Esophagus (tissue), 2 donors: ENCODE results near the gene DTX3. TPM values are rescaled to one million over a fixed set of nuclear protein-coding genes. Genes with fewer than 3 reads are reported as not detected.
"Not testable (repeated sequence)": the region's sequence is repeated elsewhere in the genome, so short reads cannot be mapped to it uniquely, and the experiment has no call there.

Source experiments
- H3K27ac ChIP-seq, 2 donors: one replicate each; pipeline ENCODE4 v1.5.1; 2013; ENCODE audit warnings: low read depth in 2 of 2, mild to moderate bottlenecking in 2 of 2, inconsistent platforms in 1 of 2, low read length in 1 of 2, moderate library complexity in 1 of 2
- H3K27me3 ChIP-seq, 2 donors: one replicate each; pipeline ENCODE4 v1.6.1; 2013; ENCODE audit warnings: low read length in 2 of 2, control low read depth in 1 of 2, mild to moderate bottlenecking in 1 of 2; ENCODE audit not compliant: insufficient read depth in 2 of 2, control insufficient read depth in 1 of 2
- H3K36me3 ChIP-seq, 2 donors: one replicate each; pipeline ENCODE4 v1.6.1; 2013; ENCODE audit warnings: low read length in 1 of 2; ENCODE audit not compliant: control insufficient read depth in 2 of 2, insufficient read depth in 2 of 2
- H3K4me1 ChIP-seq, 2 donors: one replicate each; pipeline ENCODE4 v1.6.1; 2013; ENCODE audit warnings: low read length in 1 of 2; ENCODE audit not compliant: control insufficient read depth in 2 of 2, insufficient read depth in 2 of 2
- H3K4me3 ChIP-seq, 2 donors: one replicate each; pipeline ENCODE4 v1.5.1; 2013; ENCODE audit warnings: low read length in 2 of 2, mild to moderate bottlenecking in 2 of 2, low read depth in 1 of 2, moderate library complexity in 1 of 2
- H3K9me3 ChIP-seq, 2 donors: one replicate each; pipeline ENCODE4 v1.6.1; 2013; ENCODE audit warnings: mild to moderate bottlenecking in 2 of 2, low read depth in 1 of 2, low read length in 1 of 2, moderate library complexity in 1 of 2; ENCODE audit not compliant: control insufficient read depth in 2 of 2, insufficient read depth in 1 of 2
- WGBS, 2 donors: extraction: QIAGEN DNeasy Blood & Tissue Kit; methylation state at CpG; one replicate each; pipeline ENCODE4 v1.1.7; 2013; 5-methylcytosine and 5-hydroxymethylcytosine counted together
- polyA plus RNA-seq, 2 donors: library from polyadenylated mRNA; stranded (reverse); fragments of 200-250 nt; gene quantifications; one replicate each; pipeline ENCODE4 v1.2.3, GENCODE V29; 2013
- donor health status: healthy with polysubstance abuse.
- donor health status: Bipolar disorder and iron deficiency.

The DTX3 gene
- polyA plus RNA-seq: 10 to 100 TPM; 11.6 to 16.7 TPM

GRCh38 chr12:57604454-57604991 is at the start of gene DTX3:
DTX3 (plus strand) TSS chr12:57604824; CDS start chr12:57606518, 1,694 bp downstream.
- WGBS, 2 donors: 5 to 7% methylated on average over 24 to 36 of the region's 36 CpGs
- Histone ChIP-seq H3K9me3 (no peaks in the 10 kb centered on the region), H3K36me3 (peaks cover 14 to 15% of the 10 kb centered on the region in 2 donors), H3K4me3 (peak within 1 kb of the TSS; percentile 50 to 59), H3K27ac (peak within 1 kb of the TSS; percentile 84 to 86), H3K27me3 (no peaks in the 10 kb centered on the region), H3K4me1 (peaks cover 4 to 5% of the 10 kb centered on the region in 2 donors)

- Histone ChIP-seq H3K4me1 (peaks cover 0 to 2% of the 10 kb centered on the region in 2 donors), H3K27ac (no peak overlapping the region), H3K36me3 (no peaks in the 10 kb centered on the region), H3K9me3 (no peaks in the 10 kb centered on the region), H3K27me3 (no peaks in the 10 kb centered on the region), H3K4me3 (no peak overlapping the region)
- WGBS, 2 donors: 93 to 100% methylated on average over 1 of the region's 1 CpG
Observed at GRCh38 chr12:57554897-57555296, 49.7 kb upstream of the DTX3 start.

GRCh38 chr12:57558864-57559263 is 45.8 kb upstream of the DTX3 start:
- no peaks in the 10 kb centered on the region for H3K36me3 ChIP-seq
- H3K9me3 ChIP-seq: no peaks in the 10 kb centered on the region
- 86% methylated on average over 4 of the region's 4 CpGs for WGBS, 2 donors

GRCh38 chr12:57560516-57560915 is 44.1 kb upstream of the DTX3 start:
- Histone ChIP-seq H3K4me3 (no peak overlapping the region), H3K36me3 (no peaks in the 10 kb centered on the region)
- 87 to 93% methylated on average over 2 of the region's 2 CpGs for WGBS, 2 donors

More at GRCh38 chr12:57558864-57559263, 45.8 kb upstream of the DTX3 start:
- no peak overlapping the region for H3K4me3 ChIP-seq
- H3K4me1 ChIP-seq: no peaks in the 10 kb centered on the region
- no peak overlapping the region for H3K27ac ChIP-seq
- no peaks in the 10 kb centered on the region for H3K27me3 ChIP-seq

DNA sequence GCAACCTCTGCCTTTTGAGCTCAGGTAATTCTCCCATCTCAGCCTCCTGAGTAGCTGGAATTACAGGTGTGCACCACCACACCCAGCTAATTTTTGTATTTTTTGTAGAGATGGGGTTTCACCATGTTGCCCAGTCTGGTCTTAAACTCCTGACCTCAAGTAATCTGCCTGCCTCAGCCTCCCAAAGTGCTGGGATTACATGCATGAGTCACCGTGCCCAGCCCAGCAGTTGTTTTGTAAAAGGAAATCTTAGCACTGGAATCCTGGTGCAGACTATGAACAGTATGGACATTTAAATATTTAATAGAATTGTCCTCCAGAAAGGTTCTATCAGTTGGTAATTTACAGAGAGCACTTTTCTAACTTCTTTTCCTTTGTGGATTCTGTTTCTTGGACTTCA is 43.5 kb upstream of the DTX3 start:
- not testable (repeated sequence) for H3K36me3 ChIP-seq, H3K27ac ChIP-seq, H3K27me3 ChIP-seq, H3K4me1 ChIP-seq, H3K9me3 ChIP-seq, H3K4me3 ChIP-seq
- 52 to 53% methylated on average over 1 of the region's 1 CpG for WGBS, 2 donors

More at GRCh38 chr12:57560516-57560915, 44.1 kb upstream of the DTX3 start:
- H3K27me3 ChIP-seq: no peaks in the 10 kb centered on the region
- H3K9me3 ChIP-seq: no peaks in the 10 kb centered on the region
- H3K4me1 ChIP-seq: no peaks in the 10 kb centered on the region
- H3K27ac ChIP-seq: no peak overlapping the region

- no peaks in the 10 kb centered on the region for H3K9me3 ChIP-seq
- H3K4me3 ChIP-seq: no peak overlapping the region
- H3K36me3 ChIP-seq: no peaks in the 10 kb centered on the region
- H3K27ac ChIP-seq: no peak overlapping the region
- WGBS, 2 donors: 68 to 69% methylated on average over 4 of the region's 4 CpGs
- H3K27me3 ChIP-seq: no peaks in the 10 kb centered on the region
- H3K4me1 ChIP-seq: no peaks in the 10 kb centered on the region
Observed at GRCh38 chr12:57563358-57563757, 41.3 kb upstream of the DTX3 start.

GRCh38 chr12:57564178-57564740 is 40.4 kb upstream of the DTX3 start:
- Histone ChIP-seq H3K27me3 (no peaks in the 10 kb centered on the region), H3K36me3 (no peaks in the 10 kb centered on the region), H3K27ac (no peak overlapping the region), H3K4me1 (no peaks in the 10 kb centered on the region), H3K4me3 (no peak overlapping the region), H3K9me3 (no peaks in the 10 kb centered on the region)
- 81 to 85% methylated on average over 7 of the region's 7 CpGs for WGBS, 2 donors

DNA sequence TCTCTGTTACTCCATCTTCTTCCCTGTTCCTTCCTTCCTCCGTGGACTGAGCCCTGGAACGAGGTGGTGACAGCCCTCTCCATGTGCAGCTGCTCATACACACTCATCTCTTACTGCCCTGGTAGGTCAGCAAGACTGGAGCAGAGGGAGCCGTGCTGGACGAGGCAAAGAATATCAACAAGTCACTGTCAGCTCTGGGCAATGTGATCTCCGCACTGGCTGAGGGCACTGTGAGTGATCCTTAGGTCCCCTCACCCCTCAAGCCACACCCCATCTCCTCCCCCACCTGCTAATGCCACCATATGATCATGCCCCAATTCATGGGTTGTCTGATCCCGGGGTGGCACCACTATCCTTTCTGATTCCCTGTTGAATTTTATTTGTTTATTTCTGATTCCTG is 35.8 kb upstream of the DTX3 start:
- H3K9me3 ChIP-seq: no peaks in the 10 kb centered on the region
- no peaks in the 10 kb centered on the region for H3K27me3 ChIP-seq
- H3K4me1 ChIP-seq: no peaks in the 10 kb centered on the region
- H3K36me3 ChIP-seq: no peaks in the 10 kb centered on the region
- no peak overlapping the region for H3K4me3 ChIP-seq
- 78 to 82% methylated on average over 6 of the region's 6 CpGs for WGBS, 2 donors
- no peak overlapping the region for H3K27ac ChIP-seq

DNA sequence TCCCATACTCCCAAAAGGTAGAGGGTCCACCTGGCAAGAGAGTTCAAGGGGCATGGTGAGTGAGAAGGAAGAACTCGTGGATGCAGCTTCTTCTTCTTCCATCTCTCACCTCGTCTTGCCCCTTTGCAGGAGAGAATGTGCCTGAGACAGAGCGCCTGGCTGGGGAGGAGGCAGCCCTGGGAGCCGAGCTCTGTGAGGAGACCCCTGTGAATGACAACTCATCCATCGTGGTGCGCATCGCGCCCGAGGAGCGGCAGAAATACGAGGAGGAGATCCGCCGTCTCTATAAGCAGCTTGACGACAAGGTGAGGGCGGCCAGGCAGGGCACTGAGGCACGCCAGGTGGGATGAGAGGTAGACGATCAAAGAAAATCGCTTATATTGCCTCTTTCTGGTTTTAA is 34.8 kb upstream of the DTX3 start:
- H3K27me3 ChIP-seq: no peaks in the 10 kb centered on the region
- WGBS, 2 donors: 89 to 90% methylated on average over 18 of the region's 18 CpGs
- H3K9me3 ChIP-seq: no peaks in the 10 kb centered on the region
- H3K4me1 ChIP-seq: no peaks in the 10 kb centered on the region
- no peak overlapping the region for H3K27ac ChIP-seq
- H3K4me3 ChIP-seq: no peak overlapping the region
- no peaks in the 10 kb centered on the region for H3K36me3 ChIP-seq

- WGBS, 2 donors: 85 to 92% methylated on average over 13 of the region's 13 CpGs
- not testable (repeated sequence) for H3K4me3 ChIP-seq, H3K27me3 ChIP-seq, H3K36me3 ChIP-seq, H3K4me1 ChIP-seq, H3K27ac ChIP-seq, H3K9me3 ChIP-seq
Observed at GRCh38 chr12:57570438-57570837, 34.2 kb upstream of the DTX3 start.
